WTC11 (cell line): ENCODE data around the gene CXCL14. TPM values are rescaled to one million over a fixed set of nuclear protein-coding genes. Genes with fewer than 3 reads are reported as not detected.

Source experiments
- CBFB ChIP-seq: sonication (generic); formaldehyde crosslinking; IDR thresholded peaks from 2 replicates; pipeline ENCODE4 v1.8.1; 2022; ENCODE audit warnings: mild to moderate bottlenecking, low read depth, missing genetic modification reagents
- CREB1 ChIP-seq: sonication (generic); formaldehyde crosslinking; IDR thresholded peaks from 2 replicates; pipeline ENCODE4 v1.8.0; 2023; ENCODE audit warnings: mild to moderate bottlenecking, missing genetic modification reagents
- CTCF ChIP-seq: fragments of 200-600 bp; IDR thresholded peaks from 2 replicates; pipeline ENCODE4 v1.8.0; 2022; ENCODE audit warnings: antibody characterized with exemption
- FOXP1 ChIP-seq: sonication (generic); formaldehyde crosslinking; IDR thresholded peaks from 2 replicates; pipeline ENCODE4 v1.8.0; 2022; ENCODE audit warnings: missing genetic modification reagents, mild to moderate bottlenecking, moderate library complexity, borderline replicate concordance
- GABPB1 ChIP-seq: sonication (generic); formaldehyde crosslinking; IDR thresholded peaks from 2 replicates; pipeline ENCODE4 v1.8.1; 2023; ENCODE audit warnings: mild to moderate bottlenecking, missing genetic modification reagents
- GTF2I ChIP-seq: fragments of 250-450 bp; sonication (Bioruptor Pico); conservative IDR thresholded peaks from 2 replicates; pipeline ENCODE4 v1.4.0; 2021; ENCODE audit warnings: mild to moderate bottlenecking
- NR3C1 ChIP-seq: sonication (generic); formaldehyde crosslinking; conservative IDR thresholded peaks from 2 replicates; pipeline ENCODE4 v1.8.1; 2023; ENCODE audit warnings: low read depth, mild to moderate bottlenecking, missing genetic modification reagents
- PRDM15 ChIP-seq: sonication (generic); formaldehyde crosslinking; IDR thresholded peaks from 2 replicates; pipeline ENCODE4 v1.8.0; 2022; ENCODE audit warnings: missing genetic modification reagents
- PREB ChIP-seq: sonication (generic); formaldehyde crosslinking; IDR thresholded peaks from 2 replicates; pipeline ENCODE4 v1.8.1; 2022; ENCODE audit warnings: mild to moderate bottlenecking, missing genetic modification reagents, moderate library complexity, borderline replicate concordance
- ZNF121 ChIP-seq: sonication (generic); formaldehyde crosslinking; IDR thresholded peaks from 2 replicates; pipeline ENCODE4 v1.8.0; 2023; ENCODE audit warnings: missing genetic modification reagents
- ZNF219 ChIP-seq: sonication (generic); formaldehyde crosslinking; IDR thresholded peaks from 2 replicates; pipeline ENCODE4 v1.8.0; 2023; ENCODE audit warnings: missing genetic modification reagents, mild to moderate bottlenecking, borderline replicate concordance
- ZNF281 ChIP-seq: sonication (generic); formaldehyde crosslinking; IDR thresholded peaks from 2 replicates; pipeline ENCODE4 v1.8.0; 2023; ENCODE audit warnings: mild to moderate bottlenecking, missing genetic modification reagents
- ZNF423 ChIP-seq: fragments of 250-450 bp; sonication (Bioruptor Pico); IDR thresholded peaks from 2 replicates; pipeline ENCODE4 v2.1.2; 2022; ENCODE audit warnings: mild to moderate bottlenecking, moderate library complexity
- total RNA-seq: library from RNA; stranded (reverse); gene quantifications from 3 replicates; pipeline ENCODE4 v1.2.3, GENCODE V29; 2021
- TF ChIP-seq, protein P1 (sequence below): fragments of 250-450 bp; sonication (Bioruptor Pico); IDR thresholded peaks from 2 replicates; pipeline ENCODE4 v2.1.2; 2022; ENCODE audit warnings: mild to moderate bottlenecking, moderate library complexity
- TF ChIP-seq, protein P2 (sequence below): sonication (generic); formaldehyde crosslinking; IDR thresholded peaks from 2 replicates; pipeline ENCODE4 v1.8.1; 2023; ENCODE audit warnings: mild to moderate bottlenecking, missing genetic modification reagents, borderline replicate concordance
- TF ChIP-seq, protein P3 (sequence below): fragments of 250-450 bp; sonication (Bioruptor Pico); IDR thresholded peaks from 2 replicates; pipeline ENCODE4 v1.9.0; 2021; ENCODE audit warnings: mild to moderate bottlenecking

Gene CXCL14
- total RNA-seq, 1 experiment from 2014 or later = 0.87 TPM

DNA sequence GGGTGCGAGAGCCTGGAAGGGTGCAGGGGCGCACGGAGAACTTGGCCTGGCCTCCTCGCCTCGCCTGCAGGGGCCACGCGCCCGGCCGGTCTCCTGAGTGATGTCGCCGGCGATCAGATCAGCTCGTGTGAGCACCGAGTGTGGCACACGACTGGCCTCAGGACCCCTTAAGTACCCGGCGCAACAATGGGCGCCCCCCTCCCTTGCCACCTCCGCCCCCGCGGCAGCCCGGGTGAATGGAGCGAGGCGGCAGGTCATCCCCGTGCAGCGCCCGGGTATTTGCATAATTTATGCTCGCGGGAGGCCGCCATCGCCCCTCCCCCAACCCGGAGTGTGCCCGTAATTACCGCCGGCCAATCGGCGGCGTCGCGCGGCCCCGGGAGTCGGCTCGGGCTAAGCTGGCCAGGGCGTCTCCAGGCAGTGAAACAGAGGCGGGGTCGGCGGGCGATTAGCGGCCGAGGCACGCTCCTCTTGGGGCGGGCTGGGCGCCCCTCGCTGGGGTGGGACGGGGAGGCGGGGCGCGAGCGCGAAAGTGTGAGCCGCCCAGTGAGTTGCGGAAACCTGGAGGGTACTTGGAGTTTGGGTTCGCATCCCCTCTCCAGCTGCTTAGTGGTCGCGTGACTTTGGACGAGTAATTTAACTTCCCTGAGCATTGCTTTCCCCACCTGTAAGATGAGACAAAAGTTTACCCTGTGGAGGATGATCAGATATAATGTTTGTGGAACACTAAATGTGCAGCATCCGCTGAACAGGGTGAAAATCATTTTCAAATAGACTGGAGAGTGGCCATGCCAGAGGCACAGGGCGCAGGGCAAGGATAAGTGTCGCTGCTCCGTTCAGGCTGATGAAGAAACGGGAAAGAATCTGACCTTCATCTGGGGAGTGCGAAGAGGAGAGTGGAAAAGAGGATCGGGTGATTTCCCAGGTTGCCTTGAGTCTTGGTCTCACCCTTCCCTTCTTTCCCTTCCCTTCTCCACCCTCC, 42.7 kb downstream of the CXCL14 start, which contains the start of gene NEUROG1 (continued):
- TF ChIP-seq, protein P1, sequence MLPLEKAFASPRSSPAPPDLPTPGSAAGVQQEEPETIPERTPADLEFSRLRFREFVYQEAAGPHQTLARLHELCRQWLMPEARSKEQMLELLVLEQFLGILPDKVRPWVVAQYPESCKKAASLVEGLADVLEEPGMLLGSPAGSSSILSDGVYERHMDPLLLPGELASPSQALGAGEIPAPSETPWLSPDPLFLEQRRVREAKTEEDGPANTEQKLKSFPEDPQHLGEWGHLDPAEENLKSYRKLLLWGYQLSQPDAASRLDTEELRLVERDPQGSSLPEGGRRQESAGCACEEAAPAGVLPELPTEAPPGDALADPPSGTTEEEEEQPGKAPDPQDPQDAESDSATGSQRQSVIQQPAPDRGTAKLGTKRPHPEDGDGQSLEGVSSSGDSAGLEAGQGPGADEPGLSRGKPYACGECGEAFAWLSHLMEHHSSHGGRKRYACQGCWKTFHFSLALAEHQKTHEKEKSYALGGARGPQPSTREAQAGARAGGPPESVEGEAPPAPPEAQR (CRISPR knock-in tag) = no peak
- TF ChIP-seq ZNF219 (CRISPR knock-in tag) (peak; percentile 75; the same call in 1 of the 2 replicates), PREB (CRISPR knock-in tag) (no peak), NR3C1 (CRISPR knock-in tag) (no peak), ZNF281 (CRISPR knock-in tag) (peak; percentile 74), FOXP1 (CRISPR knock-in tag) (peak; percentile 94), ZNF121 (CRISPR knock-in tag) (peak; percentile 83), CBFB (CRISPR knock-in tag) (no peak), GABPB1 (CRISPR knock-in tag) (no peak), PRDM15 (CRISPR knock-in tag) (no peak), CTCF (no peak), CREB1 (CRISPR knock-in tag) (peak; percentile 47; the same call in 1 of the 2 replicates), GTF2I (CRISPR knock-in tag) (no peak), ZNF423 (no peak)
- TF ChIP-seq, protein P2, sequence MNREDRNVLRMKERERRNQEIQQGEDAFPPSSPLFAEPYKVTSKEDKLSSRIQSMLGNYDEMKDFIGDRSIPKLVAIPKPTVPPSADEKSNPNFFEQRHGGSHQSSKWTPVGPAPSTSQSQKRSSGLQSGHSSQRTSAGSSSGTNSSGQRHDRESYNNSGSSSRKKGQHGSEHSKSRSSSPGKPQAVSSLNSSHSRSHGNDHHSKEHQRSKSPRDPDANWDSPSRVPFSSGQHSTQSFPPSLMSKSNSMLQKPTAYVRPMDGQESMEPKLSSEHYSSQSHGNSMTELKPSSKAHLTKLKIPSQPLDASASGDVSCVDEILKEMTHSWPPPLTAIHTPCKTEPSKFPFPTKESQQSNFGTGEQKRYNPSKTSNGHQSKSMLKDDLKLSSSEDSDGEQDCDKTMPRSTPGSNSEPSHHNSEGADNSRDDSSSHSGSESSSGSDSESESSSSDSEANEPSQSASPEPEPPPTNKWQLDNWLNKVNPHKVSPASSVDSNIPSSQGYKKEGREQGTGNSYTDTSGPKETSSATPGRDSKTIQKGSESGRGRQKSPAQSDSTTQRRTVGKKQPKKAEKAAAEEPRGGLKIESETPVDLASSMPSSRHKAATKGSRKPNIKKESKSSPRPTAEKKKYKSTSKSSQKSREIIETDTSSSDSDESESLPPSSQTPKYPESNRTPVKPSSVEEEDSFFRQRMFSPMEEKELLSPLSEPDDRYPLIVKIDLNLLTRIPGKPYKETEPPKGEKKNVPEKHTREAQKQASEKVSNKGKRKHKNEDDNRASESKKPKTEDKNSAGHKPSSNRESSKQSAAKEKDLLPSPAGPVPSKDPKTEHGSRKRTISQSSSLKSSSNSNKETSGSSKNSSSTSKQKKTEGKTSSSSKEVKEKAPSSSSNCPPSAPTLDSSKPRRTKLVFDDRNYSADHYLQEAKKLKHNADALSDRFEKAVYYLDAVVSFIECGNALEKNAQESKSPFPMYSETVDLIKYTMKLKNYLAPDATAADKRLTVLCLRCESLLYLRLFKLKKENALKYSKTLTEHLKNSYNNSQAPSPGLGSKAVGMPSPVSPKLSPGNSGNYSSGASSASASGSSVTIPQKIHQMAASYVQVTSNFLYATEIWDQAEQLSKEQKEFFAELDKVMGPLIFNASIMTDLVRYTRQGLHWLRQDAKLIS (CRISPR knock-in tag) = no peak
- TF ChIP-seq, protein P3, sequence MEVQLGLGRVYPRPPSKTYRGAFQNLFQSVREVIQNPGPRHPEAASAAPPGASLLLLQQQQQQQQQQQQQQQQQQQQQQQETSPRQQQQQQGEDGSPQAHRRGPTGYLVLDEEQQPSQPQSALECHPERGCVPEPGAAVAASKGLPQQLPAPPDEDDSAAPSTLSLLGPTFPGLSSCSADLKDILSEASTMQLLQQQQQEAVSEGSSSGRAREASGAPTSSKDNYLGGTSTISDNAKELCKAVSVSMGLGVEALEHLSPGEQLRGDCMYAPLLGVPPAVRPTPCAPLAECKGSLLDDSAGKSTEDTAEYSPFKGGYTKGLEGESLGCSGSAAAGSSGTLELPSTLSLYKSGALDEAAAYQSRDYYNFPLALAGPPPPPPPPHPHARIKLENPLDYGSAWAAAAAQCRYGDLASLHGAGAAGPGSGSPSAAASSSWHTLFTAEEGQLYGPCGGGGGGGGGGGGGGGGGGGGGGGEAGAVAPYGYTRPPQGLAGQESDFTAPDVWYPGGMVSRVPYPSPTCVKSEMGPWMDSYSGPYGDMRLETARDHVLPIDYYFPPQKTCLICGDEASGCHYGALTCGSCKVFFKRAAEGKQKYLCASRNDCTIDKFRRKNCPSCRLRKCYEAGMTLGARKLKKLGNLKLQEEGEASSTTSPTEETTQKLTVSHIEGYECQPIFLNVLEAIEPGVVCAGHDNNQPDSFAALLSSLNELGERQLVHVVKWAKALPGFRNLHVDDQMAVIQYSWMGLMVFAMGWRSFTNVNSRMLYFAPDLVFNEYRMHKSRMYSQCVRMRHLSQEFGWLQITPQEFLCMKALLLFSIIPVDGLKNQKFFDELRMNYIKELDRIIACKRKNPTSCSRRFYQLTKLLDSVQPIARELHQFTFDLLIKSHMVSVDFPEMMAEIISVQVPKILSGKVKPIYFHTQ (CRISPR knock-in tag) = no peak
